HG03045 (cell line): ENCODE results near the gene EMX2.

Experiments
- ATAC-seq: cut with Tn5 transposase; IDR thresholded peaks from one replicate; pipeline ENCODE4 v1.9.1; 2021; ENCODE audit warnings: mild to moderate bottlenecking, moderate library complexity; ENCODE audit not compliant: unreplicated experiment

The EMX2 gene

DNA sequence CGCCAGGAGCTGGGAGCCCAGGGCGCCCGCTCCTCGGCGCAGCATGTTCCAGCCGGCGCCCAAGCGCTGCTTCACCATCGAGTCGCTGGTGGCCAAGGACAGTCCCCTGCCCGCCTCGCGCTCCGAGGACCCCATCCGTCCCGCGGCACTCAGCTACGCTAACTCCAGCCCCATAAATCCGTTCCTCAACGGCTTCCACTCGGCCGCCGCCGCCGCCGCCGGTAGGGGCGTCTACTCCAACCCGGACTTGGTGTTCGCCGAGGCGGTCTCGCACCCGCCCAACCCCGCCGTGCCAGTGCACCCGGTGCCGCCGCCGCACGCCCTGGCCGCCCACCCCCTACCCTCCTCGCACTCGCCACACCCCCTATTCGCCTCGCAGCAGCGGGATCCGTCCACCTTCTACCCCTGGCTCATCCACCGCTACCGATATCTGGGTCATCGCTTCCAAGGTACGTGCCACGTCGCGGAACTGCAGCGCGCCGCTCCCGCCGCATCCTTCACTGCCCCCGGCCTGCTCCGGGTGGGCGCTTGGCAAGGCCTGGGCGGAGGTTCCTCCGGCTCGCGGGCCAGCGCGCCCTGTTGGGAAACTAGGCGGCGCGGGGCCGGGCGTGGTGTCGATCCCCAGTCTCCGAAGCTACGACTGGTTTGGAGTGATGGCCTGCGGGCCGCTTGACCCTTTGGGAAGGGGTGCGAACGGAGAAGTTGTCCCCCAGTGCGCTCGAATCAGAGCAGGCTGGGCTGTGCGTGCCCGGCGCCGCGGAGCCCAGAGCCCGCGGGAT, 868 bp downstream of the EMX2 start:
- ATAC-seq: no peak

DNA sequence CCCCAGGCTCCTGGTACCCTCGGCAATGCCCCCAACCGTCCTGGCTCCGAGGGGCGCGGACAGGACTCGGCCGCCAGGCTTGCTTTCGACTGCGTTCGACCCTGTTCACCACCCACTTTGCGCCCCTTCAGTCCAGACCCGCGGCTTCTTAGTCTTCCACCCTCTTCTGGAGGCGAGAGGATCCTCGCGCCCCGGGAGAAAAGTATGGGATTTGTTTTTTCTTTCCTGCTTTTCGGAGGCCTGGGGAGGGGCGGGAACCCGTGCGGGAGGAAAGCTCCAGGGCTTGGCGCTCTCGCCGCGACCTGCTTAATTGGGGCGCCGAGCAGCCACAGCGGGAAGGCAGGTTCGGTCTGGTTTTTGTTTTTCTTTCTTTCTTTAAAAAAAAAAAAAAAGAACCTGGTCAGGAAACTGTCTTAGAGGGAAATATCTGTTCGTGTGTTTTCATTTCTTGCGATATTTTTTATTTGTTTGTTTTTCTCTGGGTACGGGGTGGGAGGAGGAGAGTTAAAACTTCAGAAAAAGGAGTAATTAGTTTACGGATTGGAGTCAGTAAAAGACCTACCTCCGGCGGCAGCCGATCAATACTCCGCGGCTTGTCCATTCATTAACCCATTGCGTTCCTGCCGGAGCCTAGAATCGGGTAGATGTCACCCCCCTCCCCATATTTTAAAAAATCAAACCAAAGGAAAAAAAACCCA, 1.6 kb downstream of the EMX2 start:
- no peak for ATAC-seq

DNA sequence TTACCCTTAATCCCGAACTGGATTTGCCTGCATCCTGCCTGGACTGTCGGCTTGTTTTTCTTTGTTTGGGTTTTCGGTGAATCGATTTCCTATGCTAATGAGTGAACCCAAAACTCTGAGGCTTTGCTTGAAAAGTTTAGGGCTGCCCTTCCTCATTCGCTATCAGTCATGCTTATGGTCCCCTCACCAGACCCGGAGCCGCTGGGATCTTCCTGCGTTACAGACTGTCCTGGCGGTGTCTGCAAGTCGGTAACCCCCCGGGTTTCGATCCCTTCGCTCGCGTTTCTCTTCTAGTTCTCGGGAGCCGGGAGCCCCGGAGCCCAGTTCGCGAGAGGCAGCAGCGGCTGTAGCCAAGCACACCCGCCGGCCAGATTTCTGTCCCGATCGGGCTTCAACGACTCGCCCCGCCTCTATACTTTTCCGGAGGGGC, 2.2 kb downstream of the EMX2 start:
- no peak for ATAC-seq

DNA sequence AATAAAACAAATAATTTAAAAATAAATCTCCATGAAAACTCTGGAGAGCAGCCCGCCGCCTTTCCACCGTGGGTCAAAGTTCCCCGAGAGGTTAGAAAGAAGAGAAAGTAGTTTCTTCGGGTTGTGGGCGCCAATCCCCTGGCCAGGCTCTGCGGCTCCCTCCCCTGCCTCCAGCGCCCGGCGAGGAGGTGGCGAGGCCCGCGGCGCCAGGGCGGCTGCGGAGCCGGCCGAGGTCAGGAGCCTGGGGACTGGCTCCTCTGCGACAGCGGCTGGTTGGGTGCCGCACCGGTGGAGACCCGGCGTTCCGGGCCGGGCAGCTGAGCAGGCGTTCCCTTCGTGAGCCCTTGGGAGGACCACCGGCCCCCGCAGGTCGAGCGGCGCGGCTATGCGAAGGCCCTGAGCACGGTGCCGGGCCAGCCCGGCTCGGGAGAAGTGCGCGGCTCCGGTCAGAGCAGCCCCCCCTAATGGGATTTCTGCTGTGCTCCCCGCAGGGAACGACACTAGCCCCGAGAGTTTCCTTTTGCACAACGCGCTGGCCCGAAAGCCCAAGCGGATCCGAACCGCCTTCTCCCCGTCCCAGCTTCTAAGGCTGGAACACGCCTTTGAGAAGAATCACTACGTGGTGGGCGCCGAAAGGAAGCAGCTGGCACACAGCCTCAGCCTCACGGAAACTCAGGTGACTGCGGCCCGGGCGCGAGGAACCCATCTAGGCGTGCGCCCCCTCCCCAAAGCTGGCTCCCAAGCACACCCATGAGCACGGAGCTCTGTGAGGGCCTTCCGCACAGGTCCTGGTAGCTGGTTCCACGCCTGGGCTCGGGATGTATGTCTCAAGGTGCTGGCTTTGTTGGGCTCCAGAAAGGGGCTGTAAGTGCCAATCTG, 2.8 kb downstream of the EMX2 start:
- no peak for ATAC-seq

DNA sequence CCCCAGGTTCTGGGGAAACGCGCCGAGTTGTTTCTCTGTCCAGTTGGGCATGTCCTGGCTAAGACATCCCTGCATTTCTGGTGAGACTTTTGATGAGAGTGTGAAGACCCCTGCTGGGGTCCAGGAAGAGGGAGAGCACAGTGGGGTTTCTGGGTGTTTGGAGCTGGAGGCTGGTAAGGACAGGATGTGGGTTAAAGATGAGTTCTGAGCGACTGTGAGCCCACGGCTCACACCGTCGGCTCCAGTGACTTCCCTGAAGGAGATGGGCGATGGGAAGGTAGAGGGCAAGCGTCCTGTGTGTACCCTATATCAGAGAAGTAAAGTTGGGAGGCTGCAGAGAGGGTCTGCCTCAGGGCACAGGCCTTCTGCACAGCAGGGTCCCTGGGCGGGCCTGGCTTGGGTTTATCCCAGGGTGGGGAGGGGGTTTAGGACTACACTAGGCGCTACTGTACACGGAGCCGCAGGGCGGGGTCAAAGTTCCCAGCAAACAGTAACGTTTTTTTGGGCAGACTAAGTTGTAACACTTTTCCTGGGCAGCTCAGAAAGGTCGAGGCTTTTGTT, 3.6 kb downstream of the EMX2 start:
- ATAC-seq: no peak

DNA sequence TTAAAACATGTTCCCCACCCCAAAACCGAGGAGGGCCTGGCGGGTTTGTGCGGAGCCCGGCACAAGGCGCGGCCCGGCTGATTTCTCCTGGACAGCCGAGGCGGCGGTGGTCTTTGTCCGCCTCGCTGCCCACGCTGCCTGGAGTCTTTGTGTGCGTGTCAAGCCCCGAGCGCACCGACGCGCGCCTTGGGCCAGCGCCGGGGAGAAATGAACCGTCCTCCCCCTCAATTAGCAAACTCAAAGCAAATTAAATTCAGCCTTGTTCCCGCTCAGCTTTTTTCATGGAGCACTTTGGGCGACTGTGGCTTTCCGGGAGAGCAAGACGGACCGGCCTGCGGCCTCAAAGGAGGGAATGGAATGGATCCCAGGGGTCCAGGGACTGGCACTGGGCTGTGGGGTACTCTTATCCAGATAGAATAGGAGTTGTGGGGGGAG, 4.1 kb downstream of the EMX2 start:
- ATAC-seq: no peak

DNA sequence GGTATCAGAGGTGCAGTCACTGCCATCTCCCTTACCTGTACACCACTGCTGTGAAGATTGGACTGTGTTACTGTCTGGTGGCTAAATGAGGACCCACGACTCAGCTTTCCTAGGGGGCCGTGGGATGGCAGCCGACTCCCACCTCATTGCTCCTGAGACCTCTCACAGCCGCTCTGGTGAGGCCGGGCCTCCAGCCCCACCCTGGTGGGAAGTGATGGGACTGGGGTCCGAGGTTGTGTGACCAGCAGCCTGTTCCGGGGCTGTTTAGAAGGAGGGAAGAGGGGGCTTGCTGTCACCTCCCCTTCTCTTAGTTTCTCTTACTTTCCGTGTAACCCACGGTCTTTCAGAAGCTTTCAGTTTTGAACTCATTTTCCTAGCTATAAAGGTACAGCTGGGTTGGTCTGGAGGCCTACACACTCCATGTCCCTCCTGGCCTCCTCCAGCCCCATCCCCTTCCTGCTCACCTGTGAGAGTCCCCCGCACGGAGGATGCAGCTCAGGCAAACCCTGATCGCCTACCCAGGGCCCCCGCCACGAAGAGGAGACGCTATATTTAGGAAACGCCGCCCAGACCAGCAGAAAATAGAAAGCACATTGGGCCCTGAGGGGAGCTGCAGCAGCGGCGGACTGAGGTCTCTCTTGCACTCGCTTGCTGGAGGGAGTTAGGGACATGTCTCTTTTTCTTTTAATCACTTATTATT, 4.6 kb downstream of the EMX2 start:
- ATAC-seq: no peak

DNA sequence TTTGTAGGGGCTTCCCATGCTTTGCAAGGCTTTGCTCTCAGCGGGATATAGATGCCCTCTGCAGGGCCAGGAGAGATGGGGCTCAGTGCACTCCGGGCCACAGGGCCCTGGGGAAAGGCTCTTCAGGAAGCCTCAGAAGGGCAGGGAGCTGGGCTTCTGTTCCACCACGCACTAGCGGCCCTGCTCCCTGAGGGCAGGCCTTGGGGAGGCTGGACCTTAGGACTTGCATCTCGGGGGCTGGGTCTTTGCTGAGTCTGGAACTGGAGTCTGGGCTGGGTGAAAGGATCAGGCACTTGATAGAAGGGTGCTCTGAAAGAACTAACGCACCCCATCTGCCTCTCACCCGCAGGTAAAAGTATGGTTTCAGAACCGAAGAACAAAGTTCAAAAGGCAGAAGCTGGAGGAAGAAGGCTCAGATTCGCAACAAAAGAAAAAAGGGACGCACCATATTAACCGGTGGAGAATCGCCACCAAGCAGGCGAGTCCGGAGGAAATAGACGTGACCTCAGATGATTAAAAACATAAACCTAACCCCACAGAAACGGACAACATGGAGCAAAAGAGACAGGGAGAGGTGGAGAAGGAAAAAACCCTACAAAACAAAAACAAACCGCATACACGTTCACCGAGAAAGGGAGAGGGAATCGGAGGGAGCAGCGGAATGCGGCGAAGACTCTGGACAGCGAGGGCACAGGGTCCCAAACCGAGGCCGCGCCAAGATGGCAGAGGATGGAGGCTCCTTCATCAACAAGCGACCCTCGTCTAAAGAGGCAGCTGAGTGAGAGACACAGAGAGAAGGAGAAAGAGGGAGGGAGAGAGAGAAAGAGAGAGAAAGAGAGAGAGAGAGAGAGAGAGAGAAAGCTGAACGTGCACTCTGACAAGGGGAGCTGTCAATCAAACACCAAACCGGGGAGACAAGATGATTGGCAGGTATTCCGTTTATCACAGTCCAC, 5.4 kb downstream of the EMX2 start:
- no peak for ATAC-seq

DNA sequence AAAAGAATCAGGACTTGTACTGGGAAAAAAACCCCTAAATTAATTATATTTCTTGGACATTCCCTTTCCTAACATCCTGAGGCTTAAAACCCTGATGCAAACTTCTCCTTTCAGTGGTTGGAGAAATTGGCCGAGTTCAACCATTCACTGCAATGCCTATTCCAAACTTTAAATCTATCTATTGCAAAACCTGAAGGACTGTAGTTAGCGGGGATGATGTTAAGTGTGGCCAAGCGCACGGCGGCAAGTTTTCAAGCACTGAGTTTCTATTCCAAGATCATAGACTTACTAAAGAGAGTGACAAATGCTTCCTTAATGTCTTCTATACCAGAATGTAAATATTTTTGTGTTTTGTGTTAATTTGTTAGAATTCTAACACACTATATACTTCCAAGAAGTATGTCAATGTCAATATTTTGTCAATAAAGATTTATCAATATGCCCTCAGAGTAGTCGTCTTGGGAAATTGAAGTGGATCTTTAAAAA, 6.6 kb downstream of the EMX2 start:
- no peak for ATAC-seq

DNA sequence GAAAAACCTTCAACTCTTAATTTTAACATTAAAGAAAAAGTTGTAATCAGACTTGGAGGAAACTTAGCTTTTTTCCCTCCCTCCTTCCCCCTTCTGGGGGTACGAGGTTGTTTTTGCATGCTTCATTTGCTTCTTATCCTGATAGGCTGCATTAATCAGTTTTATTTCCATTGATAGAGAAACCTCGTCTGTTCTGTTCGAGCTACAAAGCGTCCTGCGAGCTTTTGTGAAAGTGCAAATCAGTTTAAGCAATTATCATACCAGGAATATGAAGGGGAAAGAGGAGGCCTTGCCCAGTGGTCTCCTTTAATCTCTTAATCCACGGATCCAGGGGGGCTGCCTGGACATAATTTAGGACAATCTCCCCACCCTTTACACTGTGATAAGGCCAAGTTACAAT, 7.5 kb downstream of the EMX2 start:
- no peak for ATAC-seq

DNA sequence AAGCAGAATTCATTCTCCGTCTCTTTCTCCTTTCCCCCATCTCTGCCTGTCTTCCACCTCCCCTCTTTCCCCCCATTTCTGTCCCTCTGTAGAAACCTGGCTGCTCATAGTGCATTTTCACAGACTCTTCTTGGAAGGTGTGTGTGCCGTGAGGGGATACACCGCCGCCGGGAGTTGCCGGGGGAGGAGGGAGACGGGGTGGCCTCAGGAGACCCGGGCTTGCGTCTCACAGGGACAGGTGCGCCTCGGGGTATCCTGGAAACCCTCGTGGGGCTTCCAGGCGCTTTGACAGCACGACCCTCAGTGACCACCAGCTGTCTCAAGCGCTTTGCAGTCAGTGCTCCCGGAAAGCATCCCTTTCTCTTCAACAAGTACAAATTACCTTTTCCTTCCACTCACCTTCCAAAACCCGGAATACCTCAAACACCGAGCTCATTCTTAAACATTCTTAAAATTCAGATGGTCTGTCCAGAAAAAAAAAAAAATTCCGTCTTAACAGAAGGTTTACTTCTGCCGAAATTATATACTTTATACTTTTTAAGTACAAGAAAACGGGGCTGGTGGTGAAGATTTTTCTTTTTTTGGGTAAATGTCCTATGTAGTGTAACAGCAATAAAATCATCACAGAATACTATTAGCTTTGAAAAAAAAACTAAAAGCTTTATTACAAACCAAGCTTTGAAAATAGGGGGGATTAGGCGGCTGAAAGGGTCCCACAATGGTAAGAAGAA, 8.2 kb downstream of the EMX2 start:
- ATAC-seq: no peak

DNA sequence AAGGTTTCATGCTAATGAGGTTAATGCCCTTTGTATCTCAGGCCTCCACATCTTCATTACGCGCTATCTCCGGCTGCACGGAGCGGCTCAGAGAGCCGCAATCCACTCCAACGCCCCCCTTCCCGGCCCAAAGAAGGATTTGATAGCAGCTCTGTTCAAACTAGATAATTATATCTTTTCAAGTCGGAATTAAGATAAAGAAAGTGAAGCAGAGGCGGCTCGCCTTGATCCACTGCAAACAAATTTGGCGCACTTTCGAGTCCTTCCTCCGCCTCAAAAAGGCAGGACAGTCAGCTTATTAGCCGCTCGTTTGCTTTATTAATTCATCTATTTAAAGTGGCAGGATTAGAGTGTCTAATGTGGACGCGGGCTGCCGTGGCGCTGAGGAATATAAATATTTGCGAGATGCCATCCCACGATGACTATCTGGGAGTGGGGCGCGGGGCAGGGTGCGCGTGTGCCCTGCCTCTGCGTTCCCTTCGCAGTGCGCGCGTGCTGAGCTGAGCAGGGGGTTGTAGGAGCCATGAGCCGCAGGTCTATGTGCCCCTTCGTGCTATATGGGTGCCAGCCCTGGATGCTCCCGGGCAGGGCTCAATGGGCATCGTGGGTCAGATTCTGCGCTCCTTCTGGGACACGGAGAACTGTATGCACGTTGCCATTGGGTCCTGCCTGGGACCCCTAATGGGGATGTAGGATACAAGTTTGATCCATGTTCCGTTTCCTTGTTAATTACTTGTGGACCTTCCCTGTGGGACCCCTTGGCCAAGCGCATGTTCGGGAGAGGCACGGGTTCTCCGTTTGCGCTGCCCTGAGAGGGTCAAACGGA, 9.0 kb downstream of the EMX2 start:
- ATAC-seq: no peak

DNA sequence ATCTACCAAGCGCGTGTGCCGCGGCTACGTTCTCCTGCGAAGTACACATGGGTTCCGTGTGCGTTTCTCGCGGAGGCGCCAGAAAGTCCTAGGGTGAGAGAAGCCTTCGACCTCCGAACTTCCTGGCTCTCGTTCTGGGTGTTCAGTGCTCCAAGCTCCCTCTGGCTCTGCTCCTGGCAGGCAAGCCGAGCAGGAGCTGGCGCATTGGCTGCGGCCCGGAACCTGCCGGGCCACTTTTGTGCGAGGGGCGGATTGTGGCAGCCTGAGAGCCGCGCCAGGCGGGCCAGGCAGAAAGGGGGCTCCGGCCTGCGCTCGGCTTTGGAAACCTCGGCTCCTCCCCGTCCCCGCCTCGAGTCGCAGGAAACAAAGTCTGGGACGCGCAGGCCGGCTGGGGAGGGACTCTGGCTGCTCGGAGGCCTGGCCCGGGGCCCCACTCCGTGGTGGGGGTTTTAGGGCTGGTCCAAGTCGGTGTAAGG, 9.6 kb downstream of the EMX2 start:
- ATAC-seq: no peak

DNA sequence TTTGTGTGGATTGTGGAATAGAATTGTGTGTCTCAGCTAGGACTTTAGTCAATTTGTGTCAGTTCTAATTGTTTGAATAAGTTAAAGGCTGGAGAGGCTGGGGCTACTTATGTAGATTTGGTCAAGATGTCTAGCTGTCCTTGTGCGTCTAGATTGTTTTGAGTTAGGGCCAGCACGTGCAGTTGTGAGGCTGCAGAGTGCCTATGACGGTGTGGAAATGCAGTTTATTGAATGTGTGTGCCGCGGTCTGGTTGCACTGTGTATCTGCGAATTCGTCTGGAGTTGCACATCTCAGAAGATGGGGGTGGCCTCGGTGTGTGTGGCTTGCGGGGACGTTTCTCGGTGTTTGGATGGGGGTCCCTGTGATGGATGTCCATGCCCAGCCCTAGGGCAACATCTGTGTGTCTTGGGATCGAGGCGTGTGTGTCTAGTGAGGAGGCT, 10.2 kb downstream of the EMX2 start:
- ATAC-seq: no peak

DNA sequence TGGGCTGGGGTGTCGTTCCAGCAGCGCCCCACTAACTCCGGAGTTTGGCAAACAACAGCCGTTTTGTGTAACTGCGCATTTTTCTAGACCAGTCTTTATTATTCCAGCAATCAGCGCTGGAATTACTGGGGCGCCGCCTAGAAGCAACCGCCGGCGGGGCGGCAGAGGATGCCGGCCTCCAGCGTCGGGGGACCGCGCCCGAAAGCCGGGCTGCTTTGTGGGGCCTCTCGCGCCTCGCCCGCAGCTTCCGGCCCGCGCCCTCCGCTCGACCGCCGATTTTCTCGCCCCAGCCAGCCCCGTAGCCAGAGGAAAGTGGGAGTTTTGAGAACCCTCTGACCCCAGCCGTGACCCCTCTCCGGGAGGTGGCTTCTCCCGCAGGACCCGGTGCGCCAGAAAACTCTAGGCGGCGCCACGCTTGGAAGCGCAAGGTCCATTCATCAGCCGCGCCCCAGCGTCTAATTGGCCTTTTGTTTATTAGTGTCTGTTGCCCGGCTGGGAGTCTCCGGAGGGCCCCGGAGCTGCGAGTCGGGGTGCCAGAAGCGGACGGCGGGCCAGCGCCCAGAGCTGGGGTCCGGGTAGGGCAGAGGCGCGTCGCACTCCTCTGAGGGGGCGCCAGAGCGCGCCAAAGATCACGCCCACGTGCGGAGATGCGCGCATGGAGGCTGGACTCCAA, 10.7 kb downstream of the EMX2 start:
- ATAC-seq: no peak

DNA sequence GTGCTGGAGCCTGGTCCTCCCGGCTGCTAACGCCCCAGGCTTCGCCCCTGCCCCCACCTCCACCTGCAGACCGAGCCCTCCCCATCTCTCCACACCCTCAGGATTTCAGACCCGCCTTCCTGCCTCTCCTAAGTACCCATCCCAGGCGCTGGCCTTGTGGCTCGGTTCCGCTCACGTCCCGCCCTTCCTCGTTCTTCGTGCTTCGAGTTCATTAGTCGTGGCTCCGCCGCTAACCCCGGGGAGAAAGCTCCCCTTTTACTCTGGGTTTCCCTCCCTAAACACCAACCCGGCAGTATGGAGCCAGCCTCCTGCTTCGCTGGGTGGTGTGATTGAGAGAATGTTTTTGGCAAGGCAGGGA, 11.2 kb downstream of the EMX2 start:
- ATAC-seq: no peak

DNA sequence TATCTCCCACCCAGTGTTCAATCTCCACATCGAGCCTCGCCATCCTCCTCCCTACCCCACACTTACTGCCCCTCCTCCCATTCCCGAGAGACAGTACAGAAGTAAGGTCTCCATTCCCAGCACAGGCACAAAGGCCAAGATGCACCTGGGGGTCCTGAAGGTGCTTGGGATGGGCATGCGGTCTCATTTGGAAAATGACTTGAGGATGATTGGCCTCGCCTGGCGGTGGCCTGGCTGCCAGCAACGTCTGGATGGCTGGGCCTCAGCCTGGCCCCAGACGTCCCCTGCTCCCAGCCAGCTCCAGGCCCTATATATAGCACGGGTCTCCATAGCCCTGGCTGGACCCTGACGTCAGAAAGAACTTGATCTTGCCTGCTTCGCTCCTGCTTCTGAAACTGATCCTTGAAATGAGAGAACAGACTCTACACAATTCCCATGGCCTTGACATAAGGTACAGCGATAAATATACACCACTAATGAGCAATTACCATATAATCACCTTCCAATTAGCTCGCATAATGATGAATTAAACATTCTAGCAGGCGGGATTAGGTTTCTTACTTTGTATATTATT, 11.8 kb downstream of the EMX2 start:
- ATAC-seq: no peak
